A549 (cell line): ENCODE data around the gene KIF5B. TPM values are rescaled to one million over a fixed set of nuclear protein-coding genes. Genes with fewer than 3 reads are reported as not detected.

ENCODE experiments used
- ATAC-seq, 2 experiments: fragments of 200-7000 bp in 1 of 2; fragments of >200 bp in 1 of 2; cut with Nextera tagmentation in 1 of 2; cut with Tn5 transposase in 1 of 2; 3 replicates each; pipeline versions ENCODE4 v1.8.0 to v1.9.1; 2018 to 2020; ENCODE audit warnings: mild to moderate bottlenecking in 1 of 2, moderate library complexity in 1 of 2
- CTCF ChIA-PET: fragments of 300-600 bp; sonication (Branson Sonifier 250); formaldehyde crosslinking; extraction: SDS; loops from one replicate; lab custom pipeline; 2021; ENCODE audit warnings: antibody characterized with exemption, inconsistent platforms; lab: Yijun Ruan, JAX
- POLR2A ChIA-PET: fragments of 350-600 bp; formaldehyde crosslinking; extraction: SDS; loops from one replicate; lab custom pipeline; 2021; ENCODE audit warnings: antibody characterized with exemption, inconsistent platforms; lab: Yijun Ruan, JAX
- DNase-seq, 2 experiments: peaks; one replicate each; pipeline versions ENCODE4 v3.0.0 to v3.0.0-alpha.2; 2011 to 2016; ENCODE audit warnings: low read depth in 1 of 2, low spot score in 1 of 2
- FAIRE-seq: peaks from 2 replicates; lab custom pipeline; 2011; peaks lifted over from hg19 to GRCh38; lab: Jason Lieb, UNC
- H3K27ac ChIP-seq, 2 experiments: fragments of >200 bp; sonication (Bioruptor Twin); formaldehyde crosslinking; 3 replicates each; pipeline ENCODE4 v1.5.1; 2016 to 2017
- H3K4me1 ChIP-seq: fragments of >200 bp; sonication (Bioruptor Twin); formaldehyde crosslinking; 3 replicates; pipeline ENCODE4 v1.6.1; 2016
- H3K4me2 ChIP-seq: fragments of >200 bp; sonication (Bioruptor Twin); formaldehyde crosslinking; 3 replicates; pipeline ENCODE4 v1.6.1; 2016
- H3K4me3 ChIP-seq: fragments of >200 bp; sonication (Bioruptor Twin); formaldehyde crosslinking; 3 replicates; pipeline ENCODE4 v1.5.1; 2016
- H3K9me3 ChIP-seq: fragments of >200 bp; sonication (Bioruptor Twin); formaldehyde crosslinking; 3 replicates; pipeline ENCODE4 v1.6.1; 2016
- BHLHE40 ChIP-seq: IDR thresholded peaks from 2 replicates; pipeline ENCODE4 v1.6.1; 2012; ENCODE audit warnings: low read depth, low read length, inconsistent platforms
- CHD2 ChIP-seq: fragments of 150-350 bp; IDR thresholded peaks from 2 replicates; pipeline ENCODE4 v1.6.1; 2014; ENCODE audit warnings: low read length; ENCODE audit not compliant: partially characterized antibody
- EP300 ChIP-seq, 2 experiments: fragments of >200 bp; sonication (Bioruptor Twin); formaldehyde crosslinking; IDR thresholded peaks; 2 replicates in 1 of 2; 3 replicates in 1 of 2; pipeline ENCODE4 v1.6.1; 2016 to 2017
- ESRRA ChIP-seq: fragments of 150-350 bp; IDR thresholded peaks from 2 replicates; pipeline ENCODE4 v1.6.1; 2014; ENCODE audit warnings: mild to moderate bottlenecking, low read length, borderline replicate concordance
- HDAC2 ChIP-seq: fragments of 200-600 bp; sonication (generic); IDR thresholded peaks from 2 replicates; pipeline ENCODE4 v1.6.1; 2016
- HEYL ChIP-seq: fragments of 250-450 bp; sonication (Bioruptor Pico); IDR thresholded peaks from 2 replicates; pipeline ENCODE4 v1.8.0; 2021; ENCODE audit warnings: mild to moderate bottlenecking, moderate library complexity
- KDM5A ChIP-seq: fragments of 200-600 bp; sonication (generic); IDR thresholded peaks from 2 replicates; pipeline ENCODE4 v1.6.1; 2016; ENCODE audit warnings: antibody characterized with exemption, mild to moderate bottlenecking
- MYC ChIP-seq: IDR thresholded peaks from 2 replicates; pipeline ENCODE4 v1.6.1; 2012; ENCODE audit warnings: mild to moderate bottlenecking, inconsistent platforms, low read length, improper control_type of control experiment, borderline replicate concordance
- RAD21 ChIP-seq, 2 experiments: fragments of >200 bp in 1 of 2; sonication (Bioruptor Twin) in 1 of 2; formaldehyde crosslinking in 1 of 2; IDR thresholded peaks in 1 of 2; conservative IDR thresholded peaks in 1 of 2; 2 replicates in 1 of 2; 3 replicates in 1 of 2; pipeline ENCODE4 v1.6.1; 2012 to 2018; ENCODE audit warnings: inconsistent platforms in 1 of 2
- RFX5 ChIP-seq: fragments of 450-650 bp; IDR thresholded peaks from 2 replicates; pipeline ENCODE4 v1.7.1; 2014; ENCODE audit warnings: antibody characterized with exemption, mild to moderate bottlenecking, moderate library complexity
- SMC3 ChIP-seq: fragments of >200 bp; sonication (Bioruptor Twin); formaldehyde crosslinking; IDR thresholded peaks from 3 replicates; pipeline ENCODE4 v1.6.1; 2018; ENCODE audit warnings: inconsistent platforms
- SREBF2 ChIP-seq: fragments of 450-650 bp; IDR thresholded peaks from 2 replicates; pipeline ENCODE4 v1.6.1; 2014; ENCODE audit warnings: mild to moderate bottlenecking, moderate library complexity
- TFCP2L1 ChIP-seq: fragments of 250-450 bp; sonication (Bioruptor Pico); IDR thresholded peaks from 2 replicates; pipeline ENCODE4 v1.5.0; 2021; ENCODE audit warnings: mild to moderate bottlenecking
- TP53 ChIP-seq: fragments of 250-450 bp; sonication (Bioruptor Pico); IDR thresholded peaks from 2 replicates; pipeline ENCODE4 v1.5.0; 2021; ENCODE audit warnings: mild to moderate bottlenecking, moderate library complexity
- ZSCAN20 ChIP-seq: fragments of 250-450 bp; sonication (Bioruptor Pico); IDR thresholded peaks from 2 replicates; pipeline ENCODE4 v1.8.0; 2022; ENCODE audit warnings: mild to moderate bottlenecking, moderate library complexity
- WGBS: methylation state at CpG from one replicate; pipeline ENCODE4 v1.1.6; 2017; ENCODE audit errors: missing lambda C conversion rate; 5-methylcytosine and 5-hydroxymethylcytosine counted together
- polyA plus RNA-seq, 4 experiments: library from polyadenylated mRNA; depleted of rRNA in 3 of 4; stranded (reverse); fragments of >200 nt; fragmentation: RNase III in 1 of 4; extraction: RNeasy Plus Mini Kit Qiagen cat#74134 plus additional on column Dnase treatment in 1 of 4; gene quantifications; 2 replicates in 3 of 4; 3 replicates in 1 of 4; pipeline ENCODE4 v1.2.3, GENCODE V29; 2011 to 2017
- TF ChIP-seq, protein P1 (sequence below): IDR thresholded peaks from 2 replicates; pipeline ENCODE4 v1.6.1; 2012
- TF ChIP-seq, protein P2 (sequence below): fragments of 450-650 bp; IDR thresholded peaks from 2 replicates; pipeline ENCODE4 v1.6.1; 2014; ENCODE audit warnings: antibody characterized with exemption

KIF5B gene
- polyA plus RNA-seq, 2 of the 4 experiments (the other 2 are of a cell fraction): 81.9 to 124 TPM

DNA sequence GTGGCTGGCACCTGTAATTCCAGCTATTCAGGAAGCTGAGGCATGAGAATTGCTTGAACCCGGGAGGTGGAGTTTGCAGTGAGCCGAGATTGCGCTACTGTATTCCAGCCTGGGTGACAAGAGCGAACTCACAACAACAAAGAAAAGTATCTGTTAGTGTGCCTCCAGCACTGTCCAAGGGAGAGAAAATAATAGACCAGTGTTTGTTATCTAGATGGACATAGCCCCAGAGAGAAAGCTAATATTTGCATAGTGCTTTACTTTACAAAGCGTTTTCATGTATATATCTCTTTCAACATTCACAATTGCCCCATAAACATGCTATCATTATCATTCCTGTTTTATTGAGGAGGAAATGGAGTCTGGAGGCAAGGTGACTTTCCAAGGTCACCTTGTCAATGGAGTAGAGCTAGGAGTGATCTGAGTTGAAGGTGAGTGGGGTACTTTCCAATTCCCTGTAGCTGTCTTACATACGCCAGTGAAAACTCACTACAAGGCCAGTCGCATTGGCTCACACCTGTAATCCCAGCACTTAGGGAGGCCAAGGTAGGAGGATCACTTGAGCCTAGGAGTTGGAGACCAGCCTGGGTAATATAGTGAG is 49.7 kb upstream of the KIF5B start (continued):
- TF ChIP-seq SMC3 (no peak), RFX5 (no peak)
- TF ChIP-seq, protein P1, sequence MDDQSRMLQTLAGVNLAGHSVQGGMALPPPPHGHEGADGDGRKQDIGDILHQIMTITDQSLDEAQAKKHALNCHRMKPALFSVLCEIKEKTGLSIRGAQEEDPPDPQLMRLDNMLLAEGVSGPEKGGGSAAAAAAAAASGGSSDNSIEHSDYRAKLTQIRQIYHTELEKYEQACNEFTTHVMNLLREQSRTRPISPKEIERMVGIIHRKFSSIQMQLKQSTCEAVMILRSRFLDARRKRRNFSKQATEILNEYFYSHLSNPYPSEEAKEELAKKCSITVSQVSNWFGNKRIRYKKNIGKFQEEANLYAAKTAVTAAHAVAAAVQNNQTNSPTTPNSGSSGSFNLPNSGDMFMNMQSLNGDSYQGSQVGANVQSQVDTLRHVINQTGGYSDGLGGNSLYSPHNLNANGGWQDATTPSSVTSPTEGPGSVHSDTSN: no peak

DNA sequence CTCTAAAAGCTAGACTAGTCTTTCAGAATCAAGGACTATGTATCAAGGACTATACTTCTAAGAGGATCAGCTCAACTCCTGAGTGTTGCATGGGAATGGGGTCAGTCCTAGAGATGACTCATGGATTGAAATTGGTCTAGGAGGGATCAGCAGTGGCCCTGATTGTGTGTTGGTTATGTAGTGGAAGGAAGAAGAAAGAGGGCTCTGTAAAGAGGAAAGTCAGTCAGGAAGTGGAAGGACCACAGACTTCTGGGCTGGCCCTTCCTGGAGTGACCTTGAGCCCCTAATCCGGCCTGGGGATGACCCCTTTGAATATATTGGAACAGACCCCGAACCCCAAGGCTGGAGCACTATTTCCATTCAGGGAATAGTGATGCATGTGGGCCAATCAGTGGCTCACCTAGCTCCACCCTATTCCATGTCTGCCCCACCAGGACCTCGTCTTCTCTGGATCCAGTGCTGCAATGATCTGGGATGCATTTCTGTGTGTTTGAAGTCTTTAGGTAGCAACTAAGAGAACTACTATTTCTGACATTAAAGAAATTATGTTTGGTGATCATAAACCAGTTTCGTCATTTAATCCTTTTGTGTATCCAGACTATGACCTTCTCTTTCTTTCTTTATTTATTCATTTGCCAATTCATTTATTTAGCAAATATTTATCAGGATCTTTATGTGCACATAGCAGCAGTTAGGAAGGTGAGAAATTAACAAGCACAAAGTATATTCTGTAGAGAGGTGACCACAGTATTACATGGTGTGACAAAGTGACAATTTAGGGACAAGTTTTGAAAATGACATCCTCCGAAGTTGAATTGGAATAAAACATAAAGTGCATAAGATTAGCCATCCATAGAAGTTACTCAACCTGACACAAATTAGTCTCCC is 48.6 kb upstream of the KIF5B start:
- Histone ChIP-seq H3K4me1 (no peaks in the 10 kb centered on the region), H3K9me3 (no peaks in the 10 kb centered on the region), H3K4me3 (no peak overlapping the region), H3K4me2 (no peak overlapping the region), H3K27ac (no peak overlapping the region)
- ATAC-seq: no peak
- TF ChIP-seq ZSCAN20 (CRISPR knock-in tag) (no peak), MYC (no peak), TP53 (CRISPR knock-in tag) (no peak), KDM5A (no peak), ESRRA (no peak), BHLHE40 (no peak), EP300 (IDR thresholded peaks at IDR 0.05) (no peak)
- TF ChIP-seq, protein P2, sequence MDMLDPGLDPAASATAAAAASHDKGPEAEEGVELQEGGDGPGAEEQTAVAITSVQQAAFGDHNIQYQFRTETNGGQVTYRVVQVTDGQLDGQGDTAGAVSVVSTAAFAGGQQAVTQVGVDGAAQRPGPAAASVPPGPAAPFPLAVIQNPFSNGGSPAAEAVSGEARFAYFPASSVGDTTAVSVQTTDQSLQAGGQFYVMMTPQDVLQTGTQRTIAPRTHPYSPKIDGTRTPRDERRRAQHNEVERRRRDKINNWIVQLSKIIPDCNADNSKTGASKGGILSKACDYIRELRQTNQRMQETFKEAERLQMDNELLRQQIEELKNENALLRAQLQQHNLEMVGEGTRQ: no peak
- WGBS: 48% methylated on average over 5 of the region's 5 CpGs
- ChIA-PET CTCF (interaction anchor here (0.6 kb wide), 2 partner anchors 28 to 1359 kb away, joined by 3 read pairs; no protein-coding TSS in a partner anchor), POLR2A (interaction anchor here (0.6 kb wide), 1 partner anchor 9 kb away, joined by 3 read pairs; no protein-coding TSS in a partner anchor)
- no peak for FAIRE-seq
- no peak for DNase-seq

DNA sequence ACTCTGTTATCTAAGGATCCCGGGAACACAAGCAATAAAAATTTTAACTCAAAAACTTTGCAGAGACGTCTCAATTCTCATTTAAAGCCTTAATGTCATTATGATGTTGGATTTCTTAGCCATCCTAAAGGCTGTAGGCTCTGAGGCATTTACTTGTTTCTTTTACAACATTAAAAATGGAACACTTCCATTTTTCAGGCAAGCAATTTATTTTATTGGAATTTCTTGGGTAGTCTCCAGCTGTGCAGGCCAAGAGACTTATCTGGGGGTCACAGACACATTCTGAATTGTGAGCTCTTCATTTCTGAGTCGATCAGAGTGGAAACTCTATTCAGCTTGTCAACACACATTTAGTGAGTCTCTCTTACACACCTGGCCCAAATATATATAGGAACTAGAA is 48.0 kb upstream of the KIF5B start:
- no peak overlapping the region for H3K27ac ChIP-seq
- ChIA-PET CTCF (interaction anchor here (0.6 to 0.7 kb wide), 2 partner anchors 21 to 27 kb away, joined by 3 read pairs; no protein-coding TSS in a partner anchor), POLR2A (interaction anchor here (0.6 kb wide), 1 partner anchor 9 kb away, joined by 3 read pairs; no protein-coding TSS in a partner anchor)
- no peak overlapping the region for H3K4me2 ChIP-seq
- FAIRE-seq: no peak
- TF ChIP-seq TFCP2L1 (CRISPR knock-in tag): no peak
- TF ChIP-seq ESRRA: no peak
- TF ChIP-seq HEYL (CRISPR knock-in tag): no peak
- TF ChIP-seq CHD2: no peak
- TF ChIP-seq, all 56 proteins: peak for 0
- WGBS: 52% methylated on average over 3 of the region's 3 CpGs
- Histone ChIP-seq H3K9me3 (no peaks in the 10 kb centered on the region), H3K4me1 (no peaks in the 10 kb centered on the region), H3K4me3 (no peak overlapping the region)
- DNase-seq (no peak), ATAC-seq (no peak)

DNA sequence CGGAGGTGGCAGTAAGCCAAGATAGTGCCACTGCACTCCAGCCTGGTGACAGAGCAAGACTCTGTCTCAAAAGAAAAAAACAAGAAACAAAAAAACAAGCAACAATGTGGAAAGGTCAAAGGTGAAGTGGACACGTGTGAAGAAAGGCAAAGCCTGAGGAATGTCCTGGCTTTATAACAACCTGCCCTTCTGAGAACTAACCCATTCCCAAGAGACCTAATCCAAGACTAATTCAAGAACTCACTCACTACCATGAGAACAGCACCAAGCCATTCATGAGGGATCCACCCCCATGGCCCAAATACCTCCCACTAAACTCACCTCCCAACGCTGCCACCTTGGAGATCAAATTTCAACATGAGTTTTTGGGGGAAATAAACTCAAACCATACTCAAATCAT is 47.5 kb upstream of the KIF5B start:
- Histone ChIP-seq H3K4me3 (no peak overlapping the region), H3K4me2 (no peak overlapping the region), H3K27ac (no peak overlapping the region), H3K4me1 (no peaks in the 10 kb centered on the region), H3K9me3 (peaks cover 2% of the 10 kb centered on the region; the same call in 1 of the 3 replicates)
- 73% methylated on average over 3 of the region's 3 CpGs for WGBS
- no peak for ATAC-seq
- CTCF ChIA-PET: interaction anchor here (0.7 kb wide), 1 partner anchor 20 kb away, joined by 3 read pairs; no protein-coding TSS in a partner anchor
- TF ChIP-seq, protein P1: no peak
- TF ChIP-seq RAD21 (conservative IDR thresholded peaks at IDR 0.05 in 1 of 2, IDR thresholded peaks at IDR 0.05 in 1 of 2): no peak
- no peak for TF ChIP-seq SREBF2
- no peak for TF ChIP-seq HDAC2
- POLR2A ChIA-PET: no interaction called here
- no peak for DNase-seq
- no peak for FAIRE-seq
